Progenitor cell of endocrine pancreas (in vitro differentiated cells): ENCODE results near the gene RFESD. TPM values are rescaled to one million over a fixed set of nuclear protein-coding genes. Genes with fewer than 3 reads are reported as not detected.
"Not testable (repeated sequence)": the region's sequence is repeated elsewhere in the genome, so short reads cannot be mapped to it uniquely, and the experiment has no call there.

Experiments
- DNase-seq: peaks from one replicate; pipeline ENCODE4 v3.0.0; 2021; ENCODE audit warnings: low spot score; ENCODE audit not compliant: unreplicated experiment
- H3K27ac Mint-ChIP-seq: 2 replicates; pipeline ENCODE4 v1.8.0; 2021; ENCODE audit warnings: mild to moderate bottlenecking, moderate library complexity, mixed read lengths
- H3K27me3 Mint-ChIP-seq: 2 replicates; pipeline ENCODE4 v1.8.0; 2021; ENCODE audit warnings: mixed read lengths
- H3K36me3 Mint-ChIP-seq: 2 replicates; pipeline ENCODE4 v1.8.0; 2022; ENCODE audit warnings: mixed read lengths; ENCODE audit not compliant: insufficient read depth
- H3K4me1 Mint-ChIP-seq: 2 replicates; pipeline ENCODE4 v1.8.0; 2021; ENCODE audit warnings: low read depth, mixed read lengths
- H3K4me3 Mint-ChIP-seq: 2 replicates; pipeline ENCODE4 v1.8.0; 2021; ENCODE audit warnings: low read depth, mild to moderate bottlenecking, moderate library complexity, mixed read lengths
- H3K9me3 Mint-ChIP-seq: 2 replicates; pipeline ENCODE4 v1.8.0; 2021; ENCODE audit warnings: low read depth, mixed read lengths
- total RNA-seq: library from RNA; stranded (reverse); gene quantifications from 2 replicates; pipeline ENCODE4 v1.2.1, GENCODE V29; 2021
- TF ChIP-seq, protein P1 (sequence below): fragments of 200-600 bp; sonication (generic); IDR thresholded peaks from one replicate; pipeline ENCODE4 v1.5.0; 2021; ENCODE audit warnings: antibody characterized with exemption, mild to moderate bottlenecking; ENCODE audit not compliant: unreplicated experiment

Gene RFESD
- total RNA-seq, 1 donor from 2014 or later, result 2.9 TPM

DNA sequence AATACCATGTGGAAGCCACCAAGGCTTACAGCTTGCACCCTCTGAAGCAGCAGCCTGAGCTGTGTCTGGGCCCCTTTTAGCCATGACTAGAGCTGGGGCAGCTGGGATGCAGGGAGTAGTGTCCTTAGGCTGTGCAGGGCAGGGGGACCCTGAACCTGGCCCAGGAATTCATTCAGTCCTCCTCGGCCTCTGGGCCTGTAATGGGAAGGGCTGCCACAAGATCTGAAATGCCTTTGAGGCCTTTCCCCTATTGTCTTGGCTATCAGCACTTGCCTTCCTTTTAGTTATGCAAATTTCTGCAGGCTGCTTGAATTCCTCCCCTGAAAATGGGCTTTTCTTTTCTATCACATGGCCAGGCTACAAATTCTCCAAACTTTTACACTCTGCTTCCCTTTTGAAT is 17.6 kb upstream of the RFESD start:
- no peak overlapping the region for H3K4me3 Mint-ChIP-seq
- peaks cover 3% of the 10 kb centered on the region for H3K4me1 Mint-ChIP-seq
- no peaks in the 10 kb centered on the region for H3K9me3 Mint-ChIP-seq
- H3K27me3 Mint-ChIP-seq, result peaks cover 13% of the 10 kb centered on the region
- no peak overlapping the region for H3K27ac Mint-ChIP-seq
- TF ChIP-seq, protein P1, sequence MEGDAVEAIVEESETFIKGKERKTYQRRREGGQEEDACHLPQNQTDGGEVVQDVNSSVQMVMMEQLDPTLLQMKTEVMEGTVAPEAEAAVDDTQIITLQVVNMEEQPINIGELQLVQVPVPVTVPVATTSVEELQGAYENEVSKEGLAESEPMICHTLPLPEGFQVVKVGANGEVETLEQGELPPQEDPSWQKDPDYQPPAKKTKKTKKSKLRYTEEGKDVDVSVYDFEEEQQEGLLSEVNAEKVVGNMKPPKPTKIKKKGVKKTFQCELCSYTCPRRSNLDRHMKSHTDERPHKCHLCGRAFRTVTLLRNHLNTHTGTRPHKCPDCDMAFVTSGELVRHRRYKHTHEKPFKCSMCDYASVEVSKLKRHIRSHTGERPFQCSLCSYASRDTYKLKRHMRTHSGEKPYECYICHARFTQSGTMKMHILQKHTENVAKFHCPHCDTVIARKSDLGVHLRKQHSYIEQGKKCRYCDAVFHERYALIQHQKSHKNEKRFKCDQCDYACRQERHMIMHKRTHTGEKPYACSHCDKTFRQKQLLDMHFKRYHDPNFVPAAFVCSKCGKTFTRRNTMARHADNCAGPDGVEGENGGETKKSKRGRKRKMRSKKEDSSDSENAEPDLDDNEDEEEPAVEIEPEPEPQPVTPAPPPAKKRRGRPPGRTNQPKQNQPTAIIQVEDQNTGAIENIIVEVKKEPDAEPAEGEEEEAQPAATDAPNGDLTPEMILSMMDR, result no peak
- H3K36me3 Mint-ChIP-seq, result no peaks in the 10 kb centered on the region
- no peak for DNase-seq

DNA sequence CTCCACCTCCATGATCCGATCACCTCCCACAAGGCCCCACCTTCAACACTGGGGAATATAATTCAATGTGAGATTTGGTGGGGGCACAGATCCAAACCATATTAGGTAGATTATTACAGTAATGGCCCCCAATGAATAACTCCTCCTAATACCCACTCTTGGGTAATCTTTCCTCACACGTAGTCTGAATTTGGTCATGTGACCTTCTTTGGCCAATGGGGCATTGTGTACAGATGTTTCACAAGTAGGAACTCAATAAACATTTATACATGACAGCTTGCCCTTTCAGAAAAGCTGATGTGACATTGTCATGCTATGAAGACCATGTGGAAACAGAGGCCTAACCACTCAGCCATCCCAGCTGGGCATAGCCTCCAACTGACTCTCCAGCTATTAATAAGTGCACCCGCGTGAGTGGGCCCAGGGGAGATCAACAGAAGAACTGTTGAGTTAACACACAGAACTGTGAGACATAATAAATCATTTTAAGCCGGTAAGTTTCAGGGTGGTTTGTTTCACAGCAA is 16.1 kb upstream of the RFESD start:
- TF ChIP-seq, protein P1, result no peak
- H3K27ac Mint-ChIP-seq, result no peak overlapping the region
- no peaks in the 10 kb centered on the region for H3K9me3 Mint-ChIP-seq
- no peak overlapping the region for H3K4me3 Mint-ChIP-seq
- H3K36me3 Mint-ChIP-seq, result no peaks in the 10 kb centered on the region
- peaks cover under 1% of the 10 kb centered on the region for H3K27me3 Mint-ChIP-seq
- no peak for DNase-seq
- peaks cover 3% of the 10 kb centered on the region for H3K4me1 Mint-ChIP-seq

DNA sequence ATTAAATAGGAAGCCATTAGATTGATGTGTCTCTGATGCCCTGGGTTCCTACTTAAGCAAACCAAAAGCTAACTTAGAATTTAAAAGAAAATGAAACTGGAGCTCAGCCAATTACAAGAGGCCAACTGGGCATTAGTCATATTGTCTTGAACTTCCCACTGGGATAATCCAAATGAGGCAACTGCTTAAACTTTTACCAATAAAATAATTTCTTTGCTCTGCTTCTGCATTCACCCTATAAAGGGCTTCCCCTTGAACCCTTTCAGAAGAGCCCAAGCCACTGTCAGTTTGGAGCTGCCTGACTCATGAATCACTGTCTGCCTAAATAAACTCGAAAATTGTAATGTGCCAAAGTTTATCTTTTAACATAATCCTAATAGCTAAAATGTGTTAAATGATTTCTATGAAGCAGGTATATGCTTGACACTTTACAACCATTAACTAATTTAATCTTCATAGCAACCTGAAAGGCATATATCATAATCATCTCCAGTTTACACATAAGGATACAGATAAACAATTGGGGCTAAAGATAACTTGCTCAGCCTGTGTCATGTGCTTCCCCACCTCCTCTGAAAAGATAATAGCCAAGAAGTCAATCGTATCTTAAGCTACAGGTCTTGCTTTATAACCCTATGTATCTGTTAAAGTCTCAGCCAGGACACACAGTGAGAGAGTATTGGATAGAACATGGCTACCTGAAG is 15.2 kb upstream of the RFESD start:
- no peak for DNase-seq
- Mint-ChIP-seq H3K4me3 (no peak overlapping the region), H3K27me3 (no peaks in the 10 kb centered on the region), H3K27ac (no peak overlapping the region), H3K36me3 (no peaks in the 10 kb centered on the region), H3K9me3 (no peaks in the 10 kb centered on the region), H3K4me1 (peaks cover 3% of the 10 kb centered on the region)
- TF ChIP-seq, protein P1, result no peak

DNA sequence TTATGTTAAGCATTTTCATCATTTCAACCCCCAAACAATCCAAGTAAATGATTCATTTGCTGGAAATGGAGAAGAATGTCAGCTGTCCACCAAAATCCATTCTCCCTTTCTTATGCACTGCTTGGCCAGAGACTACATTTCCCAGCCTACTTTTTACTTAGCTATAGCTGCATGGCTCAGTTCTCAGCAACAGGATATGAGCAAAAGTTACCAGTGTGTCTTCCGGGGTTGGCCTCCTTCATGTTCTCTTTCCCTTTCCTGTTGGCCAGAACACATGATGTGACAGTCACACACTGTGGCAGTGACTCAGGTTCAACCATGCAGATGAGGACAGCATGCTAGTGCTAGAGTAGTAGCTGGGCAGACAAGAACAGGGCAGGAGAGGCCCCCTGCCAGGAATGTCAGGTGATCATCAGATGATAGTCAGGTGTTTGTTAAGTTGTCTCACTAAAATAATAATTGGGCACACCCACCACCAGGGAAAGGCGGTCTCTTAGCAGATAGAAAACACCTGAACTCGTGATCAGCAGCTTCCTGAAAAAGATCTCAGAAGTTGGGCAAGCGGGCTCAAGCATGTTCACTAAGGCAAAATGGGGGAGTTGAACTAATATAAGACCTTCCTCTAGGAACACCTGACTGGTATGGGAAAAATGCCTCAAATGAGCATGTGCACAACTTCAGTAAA is 14.4 kb upstream of the RFESD start:
- Mint-ChIP-seq H3K4me3 (no peak overlapping the region), H3K27me3 (no peaks in the 10 kb centered on the region), H3K27ac (no peak overlapping the region), H3K36me3 (no peaks in the 10 kb centered on the region), H3K4me1 (peaks cover 3% of the 10 kb centered on the region), H3K9me3 (no peaks in the 10 kb centered on the region)
- DNase-seq, result no peak
- TF ChIP-seq, protein P1, result no peak

DNA sequence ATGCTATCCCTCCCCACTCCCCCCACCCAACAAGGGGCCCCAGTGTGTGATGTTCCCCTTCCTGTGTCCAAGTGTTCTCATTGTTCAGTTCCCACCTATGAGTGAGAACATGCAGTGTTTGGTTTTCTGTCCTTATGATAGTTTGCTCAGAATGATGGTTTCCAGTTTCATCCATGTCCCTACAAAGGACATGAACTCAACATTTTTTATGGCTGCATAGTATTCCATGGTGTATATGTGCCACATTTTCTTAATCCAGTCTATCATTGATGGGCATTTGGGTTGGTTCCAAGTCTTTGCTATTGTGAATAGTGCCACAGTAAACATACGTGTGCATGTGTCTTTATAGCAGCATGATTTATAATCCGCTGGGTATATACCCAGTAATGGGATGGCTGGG is 13.6 kb upstream of the RFESD start:
- H3K27me3 Mint-ChIP-seq, H3K9me3 Mint-ChIP-seq, H3K4me1 Mint-ChIP-seq, H3K4me3 Mint-ChIP-seq, H3K27ac Mint-ChIP-seq, H3K36me3 Mint-ChIP-seq, DNase-seq: not testable (repeated sequence)
